ENCODE measurements around the gene SMYD1.

Gene SMYD1

GRCh38 chr2:88147145-88147544 is 79.5 kb downstream of the SMYD1 start:
- DNase-seq = no peak

GRCh38 chr2:88148929-88149438 is 81.4 kb downstream of the SMYD1 start:
- DNase-seq = no peak

GRCh38 chr2:88159481-88159880 is 91.9 kb downstream of the SMYD1 start:
- no peak for DNase-seq

- peak; percentile 57 to 74 for DNase-seq
Measured at GRCh38 chr2:88159955-88160415, 92.4 kb downstream of the SMYD1 start.

- no peak for DNase-seq
Measured at GRCh38 chr2:88160517-88160916, 92.9 kb downstream of the SMYD1 start.

GRCh38 chr2:88161446-88162244 is 94.0 kb downstream of the SMYD1 start:
- DNase-seq = no peak

Measured in hippocampal formation (tissue), 2 donors.